PC-9 (cell line): Measurements from ENCODE around the gene ASPDH. TPM values are rescaled to one million over a fixed set of nuclear protein-coding genes. Genes with fewer than 3 reads are reported as not detected.

Source experiments
- BruUV-seq: library from RNA; stranded (reverse); fragments of 400-500 nt; replicated peaks from 2 replicates; lab custom pipeline; 2021; lab: Mats Ljungman, UMichigan
- CTCF ChIA-PET: fragments of 300-600 bp; sonication (Branson Sonifier 250); formaldehyde crosslinking; loops from one replicate; lab custom pipeline; 2022; ENCODE audit warnings: antibody characterized with exemption; lab: Charles Lee
- POLR2A ChIA-PET: fragments of 300-600 bp; sonication (Branson Sonifier 250); formaldehyde crosslinking; loops from one replicate; lab custom pipeline; 2022; ENCODE audit warnings: antibody characterized with exemption; ENCODE audit not compliant: unreplicated experiment; lab: Charles Lee
- DNase-seq, 2 experiments: peaks; one replicate each; pipeline versions ENCODE4 v3.0.0 to v3.0.0-alpha.2; 2015 to 2022; ENCODE audit warnings: mixed read lengths in 1 of 2
- H2AFZ ChIP-seq: fragments of 200-600 bp; sonication (generic); 2 replicates; pipeline ENCODE4 v1.8.1; 2017; ENCODE audit warnings: antibody characterized with exemption
- H3F3A ChIP-seq: fragments of 200-600 bp; sonication (generic); 2 replicates; pipeline ENCODE4 v1.8.1; 2017; ENCODE audit warnings: antibody characterized with exemption, mild to moderate bottlenecking, low read depth; ENCODE audit not compliant: insufficient read depth
- H3K27ac ChIP-seq: fragments of 200-600 bp; sonication (generic); 2 replicates; pipeline ENCODE4 v1.6.1; 2016; ENCODE audit warnings: mixed run types
- H3K27me3 ChIP-seq: fragments of 200-600 bp; sonication (generic); 2 replicates; pipeline ENCODE4 v1.6.1; 2016; ENCODE audit warnings: low read depth, mixed run types; ENCODE audit not compliant: insufficient read depth
- H3K36me3 ChIP-seq: fragments of 200-600 bp; sonication (generic); 2 replicates; pipeline ENCODE4 v1.6.1; 2016; ENCODE audit warnings: low read depth, mixed run types
- H3K4me1 ChIP-seq: fragments of 200-600 bp; sonication (generic); replicated peaks from 2 replicates; pipeline ENCODE4 v1.6.1; 2016; ENCODE audit warnings: mixed run types; ENCODE audit not compliant: insufficient read depth
- H3K4me2 ChIP-seq: fragments of 200-600 bp; sonication (generic); 2 replicates; pipeline ENCODE4 v1.6.1; 2017; ENCODE audit warnings: mixed run types
- H3K4me3 ChIP-seq: fragments of 200-600 bp; sonication (generic); 2 replicates; pipeline ENCODE4 v1.6.1; 2016; ENCODE audit warnings: mixed run types
- H3K79me2 ChIP-seq: fragments of 200-600 bp; sonication (generic); 2 replicates; pipeline ENCODE4 v1.6.1; 2017; ENCODE audit warnings: low read depth, mixed run types
- H3K9me2 ChIP-seq: fragments of 200-600 bp; sonication (generic); 2 replicates; pipeline ENCODE4 v1.8.1; 2017; ENCODE audit warnings: mild to moderate bottlenecking; ENCODE audit not compliant: insufficient read depth
- H3K9me3 ChIP-seq: fragments of 200-600 bp; sonication (generic); 2 replicates; pipeline ENCODE4 v1.8.1; 2016; ENCODE audit warnings: low read depth; ENCODE audit not compliant: insufficient read depth
- H4K20me1 ChIP-seq: fragments of 200-600 bp; sonication (generic); 2 replicates; pipeline ENCODE4 v1.8.1; 2017; ENCODE audit not compliant: insufficient read depth
- CTCF ChIP-seq: fragments of 200-600 bp; sonication (generic); conservative IDR thresholded peaks from 2 replicates; pipeline ENCODE4 v1.6.1; 2017; ENCODE audit warnings: mixed run types, antibody characterized with exemption, mild to moderate bottlenecking, moderate library complexity
- EZH2 ChIP-seq: fragments of 200-600 bp; sonication (generic); IDR thresholded peaks from 2 replicates; pipeline ENCODE4 v1.8.0; 2017; ENCODE audit warnings: antibody characterized with exemption, low read depth
- intact Hi-C: fragments of 100-400 bp; cut with micrococcal nuclease; formaldehyde crosslinking; loops from one replicate; pipeline ENCODE4 v1.10.0; 2022; ENCODE audit not compliant: unreplicated experiment
- total RNA-seq: library from RNA; stranded (reverse); gene quantifications from 2 replicates; pipeline ENCODE4 v1.2.3, GENCODE V29; 2021

The ASPDH gene
- total RNA-seq, 1 experiment from 2014 or later = not detected

DNA sequence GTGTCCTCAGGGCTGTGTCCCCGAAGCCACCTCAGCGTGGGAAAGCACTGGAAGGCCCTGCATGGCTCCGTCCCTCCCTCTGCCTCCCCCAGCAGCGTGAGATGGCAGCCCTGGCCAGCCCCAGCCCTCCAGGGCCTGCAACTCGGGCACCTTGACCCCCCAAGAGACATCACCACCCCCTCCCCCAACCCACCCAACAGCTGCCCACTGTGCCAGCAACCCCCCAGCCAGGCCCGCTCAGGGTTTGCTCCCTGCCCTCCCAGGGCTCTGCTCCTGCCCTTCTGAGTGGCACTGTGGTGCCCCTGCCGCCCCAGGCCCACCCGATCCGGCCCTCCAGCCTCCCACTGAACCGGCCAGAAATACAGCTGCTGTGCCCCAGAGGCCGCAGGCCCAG, 1.5 kb upstream of the ASPDH start:
- no peaks in the 10 kb centered on the region for H3K36me3 ChIP-seq
- H3K4me2 ChIP-seq = no peak overlapping the region
- peaks cover 6% of the 10 kb centered on the region for H3K4me1 ChIP-seq
- H3K9me2 ChIP-seq = no peaks in the 10 kb centered on the region
- no peak for TF ChIP-seq EZH2
- TF ChIP-seq CTCF = no peak
- POLR2A ChIA-PET = no interaction called here
- intact Hi-C loops = no loop called here
- H3F3A ChIP-seq = no peaks in the 10 kb centered on the region
- CTCF ChIA-PET = no interaction called here
- H3K27me3 ChIP-seq = no peaks in the 10 kb centered on the region
- no peak for DNase-seq
- no TSS peak for BruUV-seq
- H4K20me1 ChIP-seq = no peaks in the 10 kb centered on the region
- H3K9me3 ChIP-seq = no peaks in the 10 kb centered on the region; the same call in 1 of the 2 replicates
- H3K79me2 ChIP-seq = no peaks in the 10 kb centered on the region
- no peak overlapping the region for H2AFZ ChIP-seq
- no peak overlapping the region for H3K4me3 ChIP-seq
- H3K27ac ChIP-seq = no peak overlapping the region

DNA sequence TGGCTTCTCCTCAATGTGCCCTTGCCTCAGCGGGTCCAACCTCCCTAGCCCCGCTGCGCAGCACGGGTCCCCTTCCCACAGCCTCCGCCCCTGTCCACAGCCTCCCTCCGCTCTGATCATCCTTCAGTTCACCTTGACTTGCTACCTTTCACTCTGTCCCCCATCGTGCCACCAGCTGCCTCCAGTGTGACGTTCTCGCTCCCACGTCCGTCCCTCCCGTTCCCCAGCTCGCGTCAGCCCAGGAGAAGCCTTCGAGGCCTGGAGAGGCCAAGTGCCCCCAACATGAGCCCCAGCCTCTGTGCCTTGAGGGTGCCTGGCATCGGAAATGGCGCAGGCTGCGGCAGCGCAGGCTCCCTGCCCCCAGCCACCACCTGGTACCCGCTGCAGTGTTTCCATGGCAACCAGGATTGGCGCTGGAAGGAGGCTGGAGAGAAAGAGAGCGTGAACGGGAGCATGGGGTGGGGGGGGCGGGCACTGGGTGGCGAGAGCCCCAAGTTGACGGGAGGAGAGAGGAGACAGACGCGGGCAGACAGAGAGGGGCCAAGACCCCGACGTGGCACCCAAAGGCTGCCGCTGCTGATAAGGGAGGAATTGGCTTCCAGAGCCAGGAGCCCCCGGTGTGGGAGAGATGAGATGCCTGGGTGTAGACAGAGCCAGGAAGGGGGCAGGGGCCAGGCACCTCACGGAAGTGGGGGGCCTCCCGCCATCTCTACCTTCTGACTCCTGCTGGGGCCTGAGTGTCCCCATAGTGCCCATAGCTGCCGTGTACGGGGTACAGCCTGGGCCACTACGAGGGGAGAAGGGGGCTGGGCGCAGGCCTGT, 844 bp upstream of the ASPDH start:
- H4K20me1 ChIP-seq = no peaks in the 10 kb centered on the region
- no peaks in the 10 kb centered on the region; the same call in 1 of the 2 replicates for H3F3A ChIP-seq
- no peaks in the 10 kb centered on the region for H3K36me3 ChIP-seq
- H3K4me1 ChIP-seq = peaks cover 6% of the 10 kb centered on the region
- H3K4me2 ChIP-seq = no peak overlapping the region
- no peak overlapping the region for H3K4me3 ChIP-seq
- intact Hi-C loops = no loop called here
- TF ChIP-seq CTCF (no peak), EZH2 (no peak)
- CTCF ChIA-PET = no interaction called here
- no peaks in the 10 kb centered on the region; the same call in 1 of the 2 replicates for H3K9me3 ChIP-seq
- no peak overlapping the region for H3K27ac ChIP-seq
- no TSS peak for BruUV-seq
- no peaks in the 10 kb centered on the region for H3K9me2 ChIP-seq
- DNase-seq = no peak
- H2AFZ ChIP-seq = no peak overlapping the region
- no peaks in the 10 kb centered on the region for H3K79me2 ChIP-seq
- H3K27me3 ChIP-seq = no peaks in the 10 kb centered on the region
- POLR2A ChIA-PET = no interaction called here

DNA sequence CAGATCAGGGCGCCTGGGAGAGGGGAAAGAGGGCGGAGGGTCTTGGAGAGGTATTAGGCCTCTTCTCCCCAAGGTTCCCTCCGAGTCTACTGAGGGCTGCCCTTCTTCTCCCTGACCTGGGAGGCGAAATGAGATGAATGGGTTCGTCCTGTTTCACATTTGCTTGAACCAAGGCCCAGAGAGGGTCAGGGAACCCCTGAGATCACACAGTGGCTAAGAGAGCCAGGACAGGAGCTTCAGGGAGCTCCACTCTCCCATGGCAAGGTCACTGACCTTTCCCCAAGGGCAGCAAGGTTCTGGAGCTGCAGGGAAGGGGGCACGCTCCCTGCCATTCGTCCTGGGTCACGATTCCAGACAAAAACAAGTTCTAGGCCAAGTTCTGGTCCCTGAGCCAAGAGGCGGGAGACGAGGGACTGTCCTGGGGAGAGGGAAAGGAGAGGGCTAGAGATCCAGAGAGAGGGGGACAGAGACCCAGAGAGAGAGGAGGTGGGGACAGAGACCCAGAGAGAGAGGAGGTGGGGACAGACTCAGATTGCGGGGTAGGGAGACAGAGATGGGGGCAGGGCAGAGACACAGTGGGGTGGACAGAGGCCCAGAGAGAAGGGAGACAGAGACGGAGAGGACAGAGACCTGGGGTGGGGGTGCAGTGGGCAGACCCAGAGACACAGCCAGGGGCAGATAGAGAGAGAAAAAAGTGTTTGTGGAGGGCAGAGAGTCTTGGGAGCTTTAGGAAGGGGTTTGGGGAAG, 541 bp downstream of the ASPDH start:
- BruUV-seq = no TSS peak
- H3K36me3 ChIP-seq = no peaks in the 10 kb centered on the region
- DNase-seq = no peak
- no peak overlapping the region for H3K4me2 ChIP-seq
- no peaks in the 10 kb centered on the region for H3K79me2 ChIP-seq
- ChIA-PET POLR2A (no interaction called here), CTCF (no interaction called here)
- intact Hi-C loops = no loop called here
- H3K27me3 ChIP-seq = no peaks in the 10 kb centered on the region
- no peaks in the 10 kb centered on the region; the same call in 1 of the 2 replicates for H3F3A ChIP-seq
- H3K4me3 ChIP-seq = no peak overlapping the region
- no peaks in the 10 kb centered on the region for H3K9me2 ChIP-seq
- H3K9me3 ChIP-seq = no peaks in the 10 kb centered on the region
- no peaks in the 10 kb centered on the region for H4K20me1 ChIP-seq
- H3K4me1 ChIP-seq = peaks cover 6% of the 10 kb centered on the region
- H3K27ac ChIP-seq = no peak overlapping the region
- no peak for TF ChIP-seq EZH2
- no peak for TF ChIP-seq CTCF
- no peak overlapping the region for H2AFZ ChIP-seq
